ENCODE measurements around the gene PRKAG2. TPM values are rescaled to one million over a fixed set of nuclear protein-coding genes. Genes with fewer than 3 reads are reported as not detected.
A peak's percentile ranks its signal among the peaks of the same experiment; 100 is the strongest.

The PRKAG2 gene
- total and polyA plus RNA-seq, 8 donors: 19.9 to 302 (median 60.9) TPM

GRCh38 chr7:151761957-151762356 lies 115.0 kb downstream of the PRKAG2 start:
- no peaks in the 10 kb centered on the region for H3K9me3 ChIP-seq
- peaks cover 6 to 28% (median 18%) of the 10 kb centered on the region in 4 donors for H3K4me1 ChIP-seq
- no peak overlapping the region for H3K27ac ChIP-seq
- intact Hi-C loops (cut with DNase I; ENCODE audit: low total_unique reads): no loop called here
- DNase-seq: no peak
- H3K4me3 ChIP-seq: no peak overlapping the region
- H3K27me3 ChIP-seq: no peaks in the 10 kb centered on the region
- peaks cover 0 to 20% (median 13%) of the 10 kb centered on the region in 4 donors for H3K36me3 ChIP-seq
- 93 to 99% (median 96%) methylated on average over 9 of the region's 9 CpGs for WGBS, 5 donors
- TF ChIP-seq POLR2A (IDR thresholded peaks at IDR 0.05): no peak
- no peak for TF ChIP-seq POLR2AphosphoS5 (IDR thresholded peaks at IDR 0.05)
- TF ChIP-seq EP300 (IDR thresholded peaks at IDR 0.05): no peak
- TF ChIP-seq CTCF (IDR thresholded peaks at IDR 0.05): no peak

DNA sequence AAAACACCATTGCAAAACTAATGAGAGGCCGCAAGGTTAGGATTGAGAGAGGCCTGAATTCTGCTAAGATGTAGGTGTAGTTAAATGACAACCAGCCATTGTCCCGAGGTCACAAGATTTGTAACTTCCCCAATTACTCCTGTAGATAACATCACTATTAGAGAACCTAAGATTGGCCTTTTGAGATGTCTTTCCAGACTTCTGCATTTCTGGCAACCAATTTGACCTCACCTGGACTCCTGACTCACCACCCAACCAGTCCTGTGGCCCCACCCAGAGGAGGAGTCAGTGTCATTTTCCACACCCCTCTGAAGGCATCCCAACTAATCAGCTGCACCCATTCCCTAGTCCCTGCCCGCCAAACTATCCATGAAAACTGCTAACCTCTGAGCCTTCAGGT lies 115.7 kb downstream of the PRKAG2 start:
- no peaks in the 10 kb centered on the region for H3K27me3 ChIP-seq
- H3K4me1 ChIP-seq: peaks cover 13 to 35% (median 25%) of the 10 kb centered on the region in 4 donors
- H3K4me3 ChIP-seq: no peak overlapping the region
- no peak overlapping the region for H3K27ac ChIP-seq
- WGBS, 5 donors: 67 to 84% (median 71%) methylated on average over 3 of the region's 3 CpGs
- H3K36me3 ChIP-seq: peaks cover 0 to 13% (median 6%) of the 10 kb centered on the region in 4 donors
- intact Hi-C loops (cut with DNase I; ENCODE audit: low total_unique reads): no loop called here
- TF ChIP-seq POLR2A (IDR thresholded peaks at IDR 0.05) (no peak), POLR2AphosphoS5 (IDR thresholded peaks at IDR 0.05) (no peak)
- H3K9me3 ChIP-seq: no peaks in the 10 kb centered on the region
- DNase-seq: no peak

- WGBS, 5 donors: 42 to 51% (median 45%) methylated on average over 9 of the region's 9 CpGs
- intact Hi-C loops (cut with DNase I; ENCODE audit: low total_unique reads): no loop called here
- H3K36me3 ChIP-seq: peaks cover 0 to 5% (median 3%) of the 10 kb centered on the region in 4 donors
Observed at GRCh38 chr7:151759591-151760042, 117.3 kb downstream of the PRKAG2 start.

GRCh38 chr7:151758622-151759540 lies 118.0 kb downstream of the PRKAG2 start:
- Histone ChIP-seq H3K36me3 (no peaks in the 10 kb centered on the region), H3K4me3 (no peak overlapping the region), H3K27me3 (no peaks in the 10 kb centered on the region), H3K27ac (peak overlapping the region in 2 of 5 donors; percentile 53 to 88), H3K4me1 (peaks cover 32 to 59% (median 46%) of the 10 kb centered on the region in 4 donors), H3K9me3 (no peaks in the 10 kb centered on the region)
- WGBS, 5 donors: 76 to 85% (median 85%) methylated on average over 18 of the region's 18 CpGs
- no peak for DNase-seq
- intact Hi-C loops (cut with DNase I; ENCODE audit: low total_unique reads): no loop called here
- TF ChIP-seq CTCF (IDR thresholded peaks at IDR 0.05) (no peak), EP300 (IDR thresholded peaks at IDR 0.05) (no peak)

More at GRCh38 chr7:151759591-151760042, 117.3 kb downstream of the PRKAG2 start:
- TF ChIP-seq CTCF (IDR thresholded peaks at IDR 0.05) (peak in 5 of 7 experiments; percentile 55 to 84 (median 78)), EP300 (IDR thresholded peaks at IDR 0.05) (no peak), POLR2AphosphoS5 (IDR thresholded peaks at IDR 0.05) (peak in 1 of 3 donors; percentile 51), POLR2A (IDR thresholded peaks at IDR 0.05) (no peak)
- peaks cover 28 to 51% (median 41%) of the 10 kb centered on the region in 4 donors for H3K4me1 ChIP-seq
- no peaks in the 10 kb centered on the region for H3K27me3 ChIP-seq
- H3K4me3 ChIP-seq: no peak overlapping the region
- H3K27ac ChIP-seq: peak overlapping the region in 1 of 5 donors; percentile 88
- peak; percentile 65 to 90 for DNase-seq
- no peaks in the 10 kb centered on the region for H3K9me3 ChIP-seq
